Measurements from ENCODE around the gene ENG.
"Not testable (repeated sequence)": the region's sequence is repeated elsewhere in the genome, so short reads cannot be mapped to it uniquely, and the experiment has no call there.

Gene ENG

DNA sequence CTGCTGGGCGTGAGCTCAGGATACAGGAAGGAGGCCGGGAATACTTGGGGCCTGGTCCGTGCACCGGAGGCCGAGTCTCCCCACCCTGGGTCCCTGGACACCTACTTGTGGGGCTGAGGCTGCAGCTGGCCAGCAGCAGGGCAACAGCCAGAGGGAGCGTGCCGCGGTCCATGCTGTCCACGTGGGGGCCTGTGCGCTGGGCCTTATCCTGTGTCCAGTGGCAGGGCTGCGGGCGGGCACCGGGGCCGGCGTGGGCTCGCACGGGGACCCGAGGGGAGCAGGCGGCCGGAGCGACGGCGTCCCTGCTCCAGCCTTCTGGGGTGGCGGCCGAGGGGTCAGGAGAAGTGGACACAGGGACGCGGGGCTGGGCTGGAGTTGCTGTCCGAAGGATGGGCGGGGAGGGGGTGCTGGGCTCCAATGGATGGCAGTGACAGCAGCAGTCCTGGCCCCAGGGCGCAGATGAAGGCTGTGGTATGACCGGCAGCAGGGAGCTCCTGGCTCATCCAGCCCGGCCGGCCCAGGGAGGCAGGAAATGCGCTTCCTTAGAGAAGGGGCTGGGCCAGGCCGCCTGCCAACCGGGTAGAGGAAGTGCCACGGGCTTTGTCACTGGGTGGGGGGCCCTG, at the start of gene ENG:
Gene ENG, minus strand, starts transcription at position 475 of the 623 bp plus-strand sequence. Its CDS starts 303 bp downstream, at position 172.
- DNase-seq (ENCODE audit: low read depth), result peak; percentile 59

DNA sequence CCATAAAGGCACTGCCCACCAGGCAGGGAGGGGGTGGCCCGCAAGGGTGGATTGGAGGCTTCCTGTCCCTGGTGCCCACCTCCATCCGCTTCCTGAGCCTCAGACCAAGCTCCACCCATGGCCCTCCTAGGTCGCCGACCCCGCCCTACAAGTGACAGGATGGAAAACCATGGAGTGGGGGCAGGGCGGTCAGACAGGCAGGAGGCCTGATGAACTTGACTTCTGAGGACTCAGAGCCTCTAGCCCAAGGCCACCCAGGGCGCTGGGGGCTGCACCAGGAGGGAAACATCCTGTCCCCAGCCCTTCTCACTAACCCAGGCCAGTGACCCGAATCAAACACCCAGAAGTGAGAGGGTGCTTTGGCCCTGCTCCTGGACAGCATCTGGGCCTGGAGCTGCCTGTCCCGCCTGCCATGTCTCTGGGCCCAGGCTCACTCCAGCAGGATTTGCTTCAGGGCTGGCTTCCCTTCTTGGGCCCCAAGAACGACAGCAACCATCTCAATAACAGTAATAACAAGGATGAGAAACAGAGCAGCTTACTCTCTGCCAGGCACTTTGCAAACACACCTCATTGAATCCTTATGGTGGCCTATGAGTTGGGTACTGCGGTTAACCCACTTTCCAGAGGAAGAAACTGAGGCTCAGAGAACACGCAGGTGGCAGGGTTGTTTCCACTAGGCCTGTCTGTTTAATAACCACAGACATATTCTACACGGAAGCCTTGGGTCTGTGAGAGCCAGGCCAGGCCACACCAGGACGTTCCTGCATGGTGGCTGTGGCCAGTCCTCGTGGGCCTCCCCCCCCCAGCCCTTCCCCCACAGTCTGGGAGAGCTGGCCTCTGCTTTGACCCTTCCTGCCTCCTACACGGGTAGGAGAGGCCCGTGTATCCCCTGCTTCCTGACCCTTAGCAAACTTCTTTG, 49.4 kb upstream of the ENG start:
- DNase-seq (ENCODE audit: low read depth), result no peak

DNA sequence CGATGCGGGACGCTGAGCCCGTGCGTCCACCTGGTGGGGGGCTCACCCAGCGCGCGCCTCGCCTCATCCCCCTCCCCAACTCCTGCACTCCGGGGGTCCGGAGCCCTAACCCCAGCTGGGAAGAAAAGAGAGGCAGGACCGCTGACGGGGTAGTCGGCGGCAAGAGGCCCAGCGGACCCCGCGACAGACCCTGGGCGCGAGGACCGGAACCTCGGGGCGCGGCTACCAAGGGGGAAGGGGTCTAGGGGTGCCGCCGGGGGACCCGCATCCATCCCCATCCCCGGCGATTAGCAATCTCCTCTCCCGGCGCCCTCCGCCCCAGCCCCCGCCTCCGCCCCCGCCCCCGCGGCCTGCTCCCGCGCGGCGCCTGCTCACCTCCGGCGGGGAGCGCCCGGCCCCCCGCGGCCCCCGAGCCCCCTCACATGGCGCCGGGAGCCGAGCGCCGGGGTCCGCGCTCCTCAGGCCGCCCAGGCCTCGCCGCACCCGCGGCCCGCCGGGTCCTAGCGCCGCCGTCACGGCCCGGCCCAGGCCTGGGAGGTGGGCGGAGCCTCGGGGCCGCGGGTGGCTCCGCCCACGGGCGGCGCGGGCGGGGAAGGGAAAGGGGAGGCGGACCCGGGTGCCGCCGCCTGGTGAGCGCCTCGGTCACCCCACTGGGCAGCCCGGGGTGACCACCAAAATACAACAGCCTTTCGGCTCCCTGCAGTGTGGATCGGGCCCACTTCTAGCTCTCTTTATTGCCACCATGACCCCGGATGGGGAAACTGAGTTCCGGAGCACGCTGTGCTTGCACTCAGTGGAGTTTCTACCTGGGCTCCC, 44.9 kb upstream of the ENG start, which contains the start of gene ST6GALNAC6:
Gene ST6GALNAC6, minus strand, starts transcription at position 476 of the 816 bp plus-strand sequence. CDS start 1,622 bp downstream, outside the sequence.
- DNase-seq (ENCODE audit: low read depth), result peak; percentile 75

DNA sequence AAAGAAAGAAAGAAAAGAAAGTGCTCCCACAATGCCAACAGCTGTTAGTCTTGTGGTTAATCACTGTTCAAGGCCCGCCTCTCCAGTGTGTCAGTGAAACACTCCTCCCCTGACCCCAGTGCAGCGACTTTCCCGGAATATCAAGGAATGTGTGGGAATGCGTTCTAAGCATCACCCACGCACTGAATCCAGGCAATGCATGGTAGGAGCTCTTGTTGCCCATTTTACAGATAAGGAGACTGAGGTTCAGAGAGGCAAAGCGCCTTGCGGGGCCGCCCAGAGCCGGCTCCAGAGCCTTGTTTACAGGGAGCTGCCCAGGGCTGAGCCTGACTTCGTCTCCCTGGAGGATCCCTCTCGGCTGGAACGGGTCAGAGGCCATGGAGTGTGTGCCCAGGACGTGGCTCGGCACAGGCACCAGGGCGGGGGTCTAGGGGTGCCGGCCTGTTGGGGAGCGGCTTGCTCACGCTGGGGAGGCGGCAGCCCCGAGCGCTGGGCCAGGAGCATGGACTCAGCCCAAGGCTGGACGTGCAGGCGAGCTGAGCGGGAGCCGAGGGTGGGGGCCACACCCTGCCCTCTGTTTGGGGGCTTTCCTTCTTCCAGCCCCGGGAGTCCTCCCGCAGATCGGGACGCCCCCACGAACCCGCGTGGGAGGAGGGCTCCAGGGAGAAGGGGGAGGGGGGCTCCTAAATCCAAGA, 44.1 kb upstream of the ENG start:
- DNase-seq (ENCODE audit: low read depth), result peak; percentile 85

DNA sequence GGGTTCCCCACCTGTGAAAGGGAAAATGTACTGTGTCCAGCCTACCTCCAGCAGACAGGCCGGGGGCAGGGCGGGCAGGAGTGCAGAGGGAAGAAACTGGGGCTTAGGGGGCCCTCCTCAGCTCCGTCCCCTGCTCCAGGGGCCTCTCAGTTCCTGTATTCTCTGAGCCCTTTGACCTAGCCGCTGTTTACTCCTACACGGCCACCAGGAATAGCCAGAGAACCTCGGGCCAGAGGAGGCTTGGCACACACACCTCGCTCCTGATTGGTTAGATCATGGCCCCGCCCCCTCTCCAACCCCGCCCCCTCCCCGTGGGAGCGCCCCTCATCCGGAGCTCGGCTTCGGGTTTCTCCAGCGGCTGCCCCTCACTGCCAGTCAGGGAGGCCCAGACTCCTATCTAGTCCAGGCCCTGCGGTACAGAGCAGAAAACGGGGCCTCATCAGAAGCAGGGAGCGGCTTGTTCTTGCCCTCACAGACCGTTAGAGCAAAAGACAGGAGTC, 42.8 kb upstream of the ENG start:
- peak; percentile 82 for DNase-seq (ENCODE audit: low read depth)

DNA sequence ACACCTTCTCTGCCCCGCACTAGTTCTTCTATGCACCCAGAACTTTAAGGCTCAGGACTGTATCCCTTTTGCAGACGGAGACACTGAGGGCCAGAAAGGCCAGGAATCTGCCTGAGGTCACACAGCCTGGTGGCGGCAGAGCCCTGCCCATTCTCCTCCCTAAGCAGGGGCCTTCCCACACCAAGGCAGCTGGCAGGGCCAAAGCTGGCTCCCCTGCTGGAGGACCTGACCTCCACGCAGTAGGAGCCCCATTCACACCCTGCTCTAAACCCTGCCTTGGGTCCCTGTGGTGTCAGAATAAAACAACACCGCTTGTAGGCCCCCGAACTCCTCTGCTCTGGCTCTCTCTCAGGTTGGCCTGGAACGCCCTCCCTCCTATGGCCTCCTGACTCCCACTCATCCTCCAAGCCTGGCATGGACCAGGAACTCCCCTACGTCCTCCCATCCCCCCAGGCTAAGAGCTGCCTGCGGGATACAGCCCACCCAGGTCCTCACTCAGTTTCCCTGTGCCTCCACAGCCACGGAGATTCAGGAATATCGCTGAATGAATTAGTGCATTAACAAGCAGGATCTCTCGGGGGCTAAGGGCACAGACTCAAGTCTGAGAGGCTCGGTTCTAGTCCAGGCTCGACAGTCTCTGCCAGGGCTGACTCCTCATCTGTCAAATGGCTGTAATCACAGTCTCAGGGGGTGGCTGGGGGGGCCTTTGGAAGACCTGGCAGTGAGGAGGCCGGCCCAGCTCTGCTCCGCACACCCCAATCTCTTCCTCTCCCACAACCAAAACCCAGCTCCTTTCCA, 42.1 kb upstream of the ENG start:
- no peak for DNase-seq (ENCODE audit: low read depth)

DNA sequence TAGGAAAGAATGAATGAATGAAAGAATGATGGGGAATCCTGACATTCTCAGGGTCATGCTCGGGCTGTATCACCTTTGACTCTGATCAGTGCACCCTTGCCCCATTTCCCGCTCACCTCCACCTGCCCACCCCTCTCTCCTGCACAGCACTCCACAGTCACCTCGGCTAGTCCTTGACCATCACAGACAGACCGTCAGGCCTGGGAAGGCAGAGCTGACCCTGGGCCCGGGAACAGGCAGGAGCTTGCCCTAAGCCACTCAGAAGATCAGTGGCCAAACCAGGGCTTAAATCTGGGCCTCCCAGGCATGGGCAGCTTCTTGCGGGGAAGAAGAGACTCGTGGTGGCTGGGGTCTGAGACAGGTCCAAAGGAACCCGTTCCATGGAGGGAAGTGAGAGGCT, 41.4 kb upstream of the ENG start:
- no peak for DNase-seq (ENCODE audit: low read depth)

DNA sequence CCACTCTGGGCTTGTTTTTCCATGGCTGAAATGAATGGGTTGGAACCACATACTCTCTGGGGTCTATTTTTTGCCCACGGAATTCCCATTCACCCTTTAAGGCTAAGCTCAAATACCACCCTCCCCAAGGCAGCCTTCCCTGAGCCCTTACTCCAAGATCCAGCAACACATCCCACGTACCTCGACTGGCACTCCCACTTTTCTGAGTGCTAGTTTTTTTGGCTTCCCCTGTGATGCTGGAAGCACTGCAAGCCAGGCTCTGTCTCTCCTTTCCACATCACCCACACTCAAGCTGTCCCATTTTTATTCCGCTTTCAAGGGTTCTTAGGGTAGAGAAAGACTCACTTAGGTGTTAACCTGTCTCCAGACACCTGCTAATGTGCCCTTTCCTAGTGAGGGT, 38.9 kb upstream of the ENG start:
- DNase-seq (ENCODE audit: low read depth), result no peak

DNA sequence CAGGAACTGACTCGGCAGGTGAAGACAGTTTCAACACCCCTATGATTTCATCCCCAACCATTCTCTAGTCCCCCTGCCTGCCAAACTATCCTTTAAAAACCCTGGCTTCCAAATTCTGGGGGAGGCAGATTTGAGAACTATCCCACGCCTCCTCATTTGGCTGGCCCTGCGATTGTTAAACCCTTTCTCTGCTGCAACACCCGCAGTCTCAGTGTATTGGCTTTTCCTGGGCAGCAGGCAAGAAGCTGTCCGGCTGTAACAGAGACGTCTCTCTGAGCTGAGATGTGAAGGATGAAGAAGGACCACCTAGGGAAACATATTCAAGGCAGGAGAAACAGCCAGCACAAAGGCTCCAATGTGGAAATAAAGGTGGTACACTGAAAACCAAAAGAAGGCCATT, 38.4 kb upstream of the ENG start:
- DNase-seq (ENCODE audit: low read depth), result no peak

DNA sequence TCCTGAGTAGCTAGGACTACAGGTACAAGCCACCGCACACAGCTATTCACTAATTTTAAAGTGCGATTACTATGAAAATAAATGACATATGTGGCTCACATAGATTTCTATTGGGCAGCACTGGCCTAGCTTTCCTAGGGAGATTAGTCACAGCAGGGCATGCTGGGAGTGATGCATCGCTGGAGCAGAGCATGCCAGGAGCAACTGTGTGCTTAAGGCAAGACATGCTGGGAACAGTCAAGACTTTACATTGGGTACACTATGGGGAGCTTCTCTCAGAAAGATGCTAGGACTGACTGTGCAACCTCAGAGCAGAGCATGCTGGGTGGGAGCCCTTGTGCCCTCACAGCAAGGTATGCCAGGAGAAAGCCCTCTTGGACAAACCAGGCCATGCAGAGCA, 35.6 kb upstream of the ENG start:
- DNase-seq (ENCODE audit: low read depth), result no peak

DNA sequence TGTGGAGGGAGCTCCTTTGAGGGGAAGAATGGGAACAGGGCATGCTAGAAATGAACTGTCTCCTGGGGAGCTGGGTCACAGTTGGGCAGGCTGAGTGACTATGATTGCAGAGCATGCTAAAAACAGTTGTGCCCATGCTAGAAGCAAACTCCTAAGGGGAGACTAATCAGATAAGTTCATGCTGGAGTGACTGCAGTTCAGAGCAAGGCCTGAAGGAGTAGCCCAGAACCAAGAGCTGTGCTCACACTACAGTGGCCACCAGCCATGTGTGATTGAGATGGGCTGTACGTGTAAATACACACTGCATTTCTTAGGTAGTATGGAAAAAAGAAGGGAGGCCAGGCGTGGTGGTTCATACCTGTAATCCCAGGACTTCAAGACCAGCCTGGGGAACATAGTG, 33.3 kb upstream of the ENG start:
- DNase-seq (ENCODE audit: low read depth), result no peak

DNA sequence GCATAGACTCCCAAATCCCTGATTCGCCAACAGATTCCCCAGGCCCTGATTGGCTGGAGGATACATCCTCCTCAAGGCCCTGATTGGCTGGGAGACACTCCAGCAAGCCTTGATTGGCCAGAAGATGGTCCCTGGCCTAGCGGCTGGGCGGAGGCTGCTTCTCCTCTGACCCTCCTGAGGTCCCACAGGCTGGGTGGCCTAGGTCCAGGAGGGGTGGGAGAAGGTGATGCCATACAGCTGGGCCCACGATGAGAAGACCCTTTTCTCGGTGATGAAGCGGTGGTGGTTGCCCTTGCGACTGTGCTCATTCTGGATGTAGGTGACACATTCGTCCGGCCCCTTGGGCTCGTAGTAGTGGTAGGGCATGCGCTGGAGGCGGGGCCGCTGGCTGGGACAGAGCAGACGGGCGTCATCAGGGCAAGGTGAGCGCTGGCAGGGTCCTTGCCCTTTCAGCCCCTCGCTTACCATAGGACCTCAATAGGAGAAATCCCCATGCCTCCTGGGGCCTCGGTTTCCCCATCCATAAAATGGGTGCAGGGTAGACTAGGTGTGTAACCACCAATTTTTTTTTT, 32.0 kb upstream of the ENG start:
- DNase-seq (ENCODE audit: low read depth), result no peak

DNA sequence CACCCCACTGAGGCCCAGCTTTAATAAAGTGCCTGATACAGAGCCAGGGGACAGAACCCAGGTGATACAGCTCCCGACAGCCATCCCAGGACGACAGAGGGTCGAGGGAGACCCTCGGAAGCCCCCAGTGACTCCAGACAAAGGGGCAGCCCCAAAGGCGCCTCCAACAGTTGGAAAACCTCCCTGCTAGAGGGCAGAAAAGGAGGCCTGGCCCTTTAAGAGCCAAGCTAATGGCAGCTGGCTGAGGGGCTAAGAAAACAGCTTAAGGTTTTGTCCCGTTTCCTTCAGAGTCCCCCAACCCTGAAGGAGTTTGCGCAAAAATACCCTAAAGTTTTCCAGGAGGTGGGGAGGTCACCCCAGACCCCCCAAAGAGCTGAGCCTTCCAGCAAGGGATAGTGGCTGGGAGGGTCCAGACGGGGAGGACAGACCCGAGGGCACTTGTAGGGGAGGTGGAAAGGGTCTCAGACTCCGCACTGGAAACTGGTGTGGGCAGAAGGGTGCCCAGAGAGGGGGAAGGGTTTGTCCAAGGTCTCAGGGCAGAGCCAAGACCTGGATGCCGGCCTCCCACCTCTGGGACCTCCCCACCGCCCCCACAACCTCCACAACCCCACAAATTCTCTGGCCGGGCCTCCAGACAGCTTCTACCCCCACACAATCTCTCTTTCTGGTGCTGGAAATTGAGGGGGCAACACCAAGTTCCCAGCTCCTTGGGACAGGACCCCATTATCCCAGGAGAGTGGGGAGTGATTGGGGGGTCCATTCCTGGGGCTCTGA, 31.2 kb upstream of the ENG start:
- no peak for DNase-seq (ENCODE audit: low read depth)

DNA sequence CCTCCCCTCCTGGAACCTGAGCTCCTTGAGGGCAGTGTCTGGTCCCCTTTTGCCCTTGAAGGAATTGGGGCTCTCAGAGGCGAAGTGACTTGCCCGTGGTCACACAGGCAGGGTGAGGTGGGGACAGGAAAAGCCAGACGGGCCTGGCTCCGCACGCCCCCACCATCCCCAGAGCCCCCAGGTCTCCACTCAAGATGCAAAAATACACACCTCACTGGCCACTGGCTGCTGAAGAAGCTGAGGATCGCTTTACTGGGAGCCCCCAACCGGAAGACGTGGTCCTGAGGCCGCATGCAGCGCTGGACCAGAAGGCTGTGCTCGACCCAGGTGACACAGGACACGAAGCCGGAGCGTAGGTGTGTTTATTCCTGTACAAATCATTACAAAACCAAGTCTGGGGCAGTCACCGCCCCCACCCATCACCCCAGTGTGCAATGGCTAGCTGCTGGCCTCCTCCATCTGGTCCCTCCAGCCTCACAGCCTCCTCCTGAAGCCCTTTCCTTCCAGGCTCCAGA, 30.6 kb upstream of the ENG start:
- no peak for DNase-seq (ENCODE audit: low read depth)

DNA sequence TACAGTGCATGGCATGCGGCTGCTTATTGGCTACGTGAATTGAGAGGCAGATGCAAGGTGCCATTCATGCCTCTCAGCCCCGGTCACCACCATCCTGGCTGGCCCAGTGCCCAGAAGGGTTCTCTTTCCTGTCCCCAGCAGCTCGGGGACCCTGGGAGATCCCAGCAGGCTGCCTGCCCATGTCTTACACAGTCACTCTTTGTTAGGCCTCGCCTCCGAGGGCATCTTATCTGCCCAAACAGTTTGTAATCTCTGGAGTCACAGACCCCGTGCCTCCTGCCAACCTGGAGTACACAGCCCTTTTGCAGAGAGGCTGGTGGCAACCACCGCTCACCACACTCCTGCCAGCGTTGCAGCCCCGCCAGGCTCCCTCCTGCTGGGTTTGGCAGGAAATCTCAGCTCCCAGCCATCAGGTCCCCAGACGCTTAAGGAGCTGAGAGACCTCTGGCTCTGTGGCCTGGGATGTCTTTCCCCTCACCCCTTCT, 30.0 kb upstream of the ENG start:
- DNase-seq (ENCODE audit: low read depth), result no peak

DNA sequence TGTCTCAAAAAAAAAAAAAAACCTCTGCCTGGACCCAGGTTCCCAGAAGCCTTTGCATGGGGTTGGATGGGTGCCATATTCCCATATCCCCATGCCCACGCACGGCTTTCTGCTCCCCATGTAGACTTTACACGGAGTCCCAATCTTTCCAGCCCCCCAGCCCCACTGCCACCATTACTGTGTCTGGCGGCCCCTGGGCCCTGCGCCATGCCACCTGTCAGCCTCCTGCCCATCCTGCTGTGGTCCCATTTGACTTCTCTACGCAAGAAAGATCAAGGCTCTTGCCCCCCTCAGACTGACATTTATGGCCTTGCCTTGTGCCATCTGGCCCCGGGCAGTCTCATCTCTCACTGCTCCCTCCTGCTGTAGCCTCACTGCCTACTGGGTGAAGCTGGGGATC, 29.5 kb upstream of the ENG start:
- no peak for DNase-seq (ENCODE audit: low read depth)

DNA sequence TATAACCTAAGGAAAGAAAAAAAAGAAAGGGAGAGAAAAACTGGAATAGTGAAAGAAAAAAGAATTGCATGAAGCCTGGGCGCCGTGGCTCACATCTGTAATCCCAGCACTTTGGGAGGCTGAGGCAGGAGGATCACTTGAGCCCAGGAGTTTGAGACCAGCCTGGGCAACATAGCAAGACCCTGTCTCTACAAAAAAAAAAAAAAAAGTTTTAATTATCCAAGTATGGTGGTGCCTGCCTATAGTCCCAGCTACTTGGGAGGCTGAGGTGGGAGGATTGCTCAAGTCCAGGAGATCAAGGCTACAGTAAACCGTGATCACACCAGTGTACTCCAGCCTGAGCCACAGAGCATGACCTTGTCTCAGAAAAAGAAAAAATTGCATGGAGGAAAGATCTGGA, 27.3 kb upstream of the ENG start:
- not testable (repeated sequence) for DNase-seq (ENCODE audit: low read depth)

DNA sequence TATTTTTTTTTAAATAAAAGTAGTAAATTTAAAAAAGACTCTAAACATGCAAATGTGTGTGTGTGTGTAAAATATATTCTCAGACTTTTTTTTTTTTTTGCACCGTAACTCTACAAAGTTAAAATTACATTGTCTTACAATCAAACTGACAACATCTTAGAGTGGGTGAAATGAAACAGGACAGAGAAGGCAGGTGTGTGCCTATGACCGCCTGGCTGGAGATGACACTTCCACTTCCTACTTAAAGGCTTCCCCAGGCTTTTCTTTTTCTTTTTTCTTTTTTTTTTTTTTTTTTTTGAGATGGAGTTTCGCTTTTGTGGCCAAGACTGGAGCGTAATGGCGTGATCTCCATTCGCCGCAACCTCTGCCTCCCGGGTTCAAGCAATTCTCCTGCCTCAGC, 25.7 kb upstream of the ENG start:
- no peak for DNase-seq (ENCODE audit: low read depth)

DNA sequence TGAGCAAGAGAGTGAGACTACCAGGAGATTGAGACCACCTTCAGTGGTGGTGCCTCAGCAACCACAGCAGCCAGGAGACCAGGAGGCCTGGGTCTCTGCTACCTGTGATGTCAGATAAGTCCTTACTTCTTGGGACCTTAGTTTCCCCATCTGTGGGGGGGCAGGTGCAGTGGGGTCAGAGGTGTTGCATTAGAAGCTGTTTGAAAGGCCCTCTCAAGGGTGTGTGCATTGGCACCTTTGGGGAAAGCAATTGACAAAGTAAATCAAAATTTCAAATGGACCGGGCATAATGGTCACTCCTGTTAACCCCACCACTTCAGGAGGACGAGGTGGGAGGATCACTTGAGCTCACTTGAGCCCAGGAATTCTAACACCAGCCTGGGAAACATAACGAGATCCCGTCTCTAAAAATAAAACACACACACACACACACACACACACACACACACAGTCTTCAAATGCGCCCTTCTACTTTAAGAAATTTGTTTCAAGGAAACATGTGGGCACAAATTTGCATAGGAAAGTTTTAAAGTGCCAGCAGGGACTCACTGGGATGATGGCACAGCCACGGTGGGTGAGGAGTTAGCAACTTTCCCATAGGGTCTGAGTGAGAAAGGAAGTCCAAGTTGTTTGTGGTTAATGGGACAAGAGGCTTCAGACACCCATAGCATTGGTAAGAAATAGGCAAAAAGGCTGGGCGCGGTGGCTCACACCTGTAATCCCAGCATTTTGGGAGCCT, 24.4 kb upstream of the ENG start:
- no peak for DNase-seq (ENCODE audit: low read depth)

All from iris pigment epithelial cell (primary cell).